ENCODE results near the gene DKKL1.

Gene DKKL1

GRCh38 chr19:49415102-49415809, 51.6 kb downstream of the DKKL1 start:
- no peaks in the 10 kb centered on the region for H3K9me3 ChIP-seq (ENCODE audit: insufficient read depth, low read length)
- H3K4me3 ChIP-seq (ENCODE audit: insufficient read length, low read depth), result no peak overlapping the region
- no peaks in the 10 kb centered on the region for H3K36me3 ChIP-seq (ENCODE audit: insufficient read depth, insufficient read length, low read length)
- peak overlapping the region; percentile 15 for H3K9ac ChIP-seq (ENCODE audit: insufficient read length, low read depth)
- H3K27me3 ChIP-seq (ENCODE audit: insufficient read depth, insufficient read length), result no peaks in the 10 kb centered on the region
- no peak for TF ChIP-seq SUZ12 (IDR thresholded peaks at IDR 0.05; ENCODE audit: extremely low read depth, insufficient read depth, insufficient read length)
- TF ChIP-seq ZNF274 (IDR thresholded peaks at IDR 0.05; ENCODE audit: low read depth, low read length), result no peak
- no peak for TF ChIP-seq YY1 (IDR thresholded peaks at IDR 0.05; ENCODE audit: insufficient read depth, insufficient read length)
- DNase-seq (ENCODE audit: low read depth, low spot score), result no peak
- peaks cover 22% of the 10 kb centered on the region for H3K4me1 ChIP-seq (ENCODE audit: insufficient read depth, insufficient read length)

- Histone ChIP-seq H3K9ac (ENCODE audit: insufficient read length, low read depth) (peak overlapping the region; percentile 15), H3K4me1 (ENCODE audit: insufficient read depth, insufficient read length) (peaks cover 25% of the 10 kb centered on the region), H3K9me3 (ENCODE audit: insufficient read depth, low read length) (no peaks in the 10 kb centered on the region), H3K27me3 (ENCODE audit: insufficient read depth, insufficient read length) (no peaks in the 10 kb centered on the region), H3K4me3 (ENCODE audit: insufficient read length, low read depth) (no peak overlapping the region), H3K36me3 (ENCODE audit: insufficient read depth, insufficient read length, low read length) (no peaks in the 10 kb centered on the region)
- TF ChIP-seq ZNF274 (IDR thresholded peaks at IDR 0.05; ENCODE audit: low read depth, low read length) (no peak), SUZ12 (IDR thresholded peaks at IDR 0.05; ENCODE audit: extremely low read depth, insufficient read depth, insufficient read length) (no peak), YY1 (IDR thresholded peaks at IDR 0.05; ENCODE audit: insufficient read depth, insufficient read length) (no peak)
- DNase-seq (ENCODE audit: low read depth, low spot score), result no peak
Observed at GRCh38 chr19:49415810-49416200, 52.1 kb downstream of the DKKL1 start.

- no peak for TF ChIP-seq SUZ12 (IDR thresholded peaks at IDR 0.05; ENCODE audit: extremely low read depth, insufficient read depth, insufficient read length)
- TF ChIP-seq ZNF274 (IDR thresholded peaks at IDR 0.05; ENCODE audit: low read depth, low read length), result no peak
- no peak for TF ChIP-seq YY1 (IDR thresholded peaks at IDR 0.05; ENCODE audit: insufficient read depth, insufficient read length)
- Histone ChIP-seq H3K9ac (ENCODE audit: insufficient read length, low read depth) (peak overlapping the region; percentile 42), H3K27me3 (ENCODE audit: insufficient read depth, insufficient read length) (peaks cover 11% of the 10 kb centered on the region), H3K4me3 (ENCODE audit: insufficient read length, low read depth) (no peak overlapping the region), H3K36me3 (ENCODE audit: insufficient read depth, insufficient read length, low read length) (no peaks in the 10 kb centered on the region), H3K4me1 (ENCODE audit: insufficient read depth, insufficient read length) (peaks cover 25% of the 10 kb centered on the region), H3K9me3 (ENCODE audit: insufficient read depth, low read length) (no peaks in the 10 kb centered on the region)
- no peak for DNase-seq (ENCODE audit: low read depth, low spot score)
Observed at GRCh38 chr19:49417088-49417487, 53.4 kb downstream of the DKKL1 start.

- Histone ChIP-seq H3K9ac (ENCODE audit: insufficient read length, low read depth) (no peak overlapping the region), H3K36me3 (ENCODE audit: insufficient read depth, insufficient read length, low read length) (no peaks in the 10 kb centered on the region), H3K9me3 (ENCODE audit: insufficient read depth, low read length) (no peaks in the 10 kb centered on the region), H3K4me1 (ENCODE audit: insufficient read depth, insufficient read length) (peaks cover 20% of the 10 kb centered on the region), H3K27me3 (ENCODE audit: insufficient read depth, insufficient read length) (peaks cover 25% of the 10 kb centered on the region), H3K4me3 (ENCODE audit: insufficient read length, low read depth) (no peak overlapping the region)
- DNase-seq (ENCODE audit: low read depth, low spot score), result no peak
- TF ChIP-seq YY1 (IDR thresholded peaks at IDR 0.05; ENCODE audit: insufficient read depth, insufficient read length) (no peak), SUZ12 (IDR thresholded peaks at IDR 0.05; ENCODE audit: extremely low read depth, insufficient read depth, insufficient read length) (no peak), ZNF274 (IDR thresholded peaks at IDR 0.05; ENCODE audit: low read depth, low read length) (no peak)
Observed at GRCh38 chr19:49418511-49418910, 54.8 kb downstream of the DKKL1 start.

DNA sequence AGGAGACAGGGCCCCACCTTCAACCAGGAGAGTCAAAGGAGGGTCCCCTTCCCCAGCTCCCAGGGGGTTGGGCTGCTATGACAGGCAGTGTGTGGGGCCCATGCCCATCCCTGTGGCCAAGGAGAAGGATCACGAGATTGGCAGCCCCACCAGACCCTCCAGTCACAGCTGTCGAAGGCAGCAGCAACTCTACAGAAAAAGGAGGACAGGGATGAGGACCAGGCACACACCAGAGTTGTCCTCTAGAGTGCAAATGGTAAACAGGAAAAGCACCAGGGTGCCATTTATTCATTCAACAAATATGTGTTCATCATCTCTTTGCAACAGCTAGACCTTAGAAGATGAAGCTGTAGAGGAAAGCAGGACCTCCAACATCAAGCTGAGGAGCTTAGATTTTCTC, 55.5 kb downstream of the DKKL1 start:
- TF ChIP-seq YY1 (IDR thresholded peaks at IDR 0.05; ENCODE audit: insufficient read depth, insufficient read length), result no peak
- TF ChIP-seq ZNF274 (IDR thresholded peaks at IDR 0.05; ENCODE audit: low read depth, low read length), result no peak
- TF ChIP-seq SUZ12 (IDR thresholded peaks at IDR 0.05; ENCODE audit: extremely low read depth, insufficient read depth, insufficient read length), result no peak
- no peak overlapping the region for H3K9ac ChIP-seq (ENCODE audit: insufficient read length, low read depth)
- H3K36me3 ChIP-seq (ENCODE audit: insufficient read depth, insufficient read length, low read length), result no peaks in the 10 kb centered on the region
- no peak for DNase-seq (ENCODE audit: low read depth, low spot score)
- no peaks in the 10 kb centered on the region for H3K9me3 ChIP-seq (ENCODE audit: insufficient read depth, low read length)
- peaks cover 18% of the 10 kb centered on the region for H3K4me1 ChIP-seq (ENCODE audit: insufficient read depth, insufficient read length)
- H3K27me3 ChIP-seq (ENCODE audit: insufficient read depth, insufficient read length), result peaks cover 31% of the 10 kb centered on the region
- H3K4me3 ChIP-seq (ENCODE audit: insufficient read length, low read depth), result no peak overlapping the region

DNA sequence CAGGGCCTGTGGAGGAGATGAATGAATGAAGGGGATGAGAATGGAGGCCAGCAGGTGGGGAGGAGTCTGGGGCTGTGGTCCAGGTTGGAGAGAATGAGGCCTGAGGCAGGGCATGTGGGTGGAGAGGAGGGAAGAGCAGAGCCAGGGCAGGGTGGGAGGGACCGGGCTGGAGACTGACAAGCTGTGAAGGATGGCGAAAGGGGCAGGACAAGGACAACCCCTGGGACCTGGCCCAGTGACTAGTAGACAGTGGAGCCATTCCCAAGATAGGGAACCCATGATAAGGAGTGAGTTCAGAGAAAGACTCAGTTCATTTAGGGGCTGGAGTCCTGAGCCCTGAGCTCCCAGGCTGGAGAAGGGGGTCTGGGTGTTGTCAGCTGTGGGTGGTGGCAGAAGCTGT, 56.5 kb downstream of the DKKL1 start:
- Histone ChIP-seq H3K4me3 (ENCODE audit: insufficient read length, low read depth) (no peak overlapping the region), H3K36me3 (ENCODE audit: insufficient read depth, insufficient read length, low read length) (no peaks in the 10 kb centered on the region), H3K9me3 (ENCODE audit: insufficient read depth, low read length) (no peaks in the 10 kb centered on the region), H3K4me1 (ENCODE audit: insufficient read depth, insufficient read length) (peaks cover 16% of the 10 kb centered on the region), H3K27me3 (ENCODE audit: insufficient read depth, insufficient read length) (peaks cover 42% of the 10 kb centered on the region), H3K9ac (ENCODE audit: insufficient read length, low read depth) (no peak overlapping the region)
- DNase-seq (ENCODE audit: low read depth, low spot score), result no peak
- TF ChIP-seq ZNF274 (IDR thresholded peaks at IDR 0.05; ENCODE audit: low read depth, low read length) (no peak), SUZ12 (IDR thresholded peaks at IDR 0.05; ENCODE audit: extremely low read depth, insufficient read depth, insufficient read length) (no peak), YY1 (IDR thresholded peaks at IDR 0.05; ENCODE audit: insufficient read depth, insufficient read length) (no peak)

DNA sequence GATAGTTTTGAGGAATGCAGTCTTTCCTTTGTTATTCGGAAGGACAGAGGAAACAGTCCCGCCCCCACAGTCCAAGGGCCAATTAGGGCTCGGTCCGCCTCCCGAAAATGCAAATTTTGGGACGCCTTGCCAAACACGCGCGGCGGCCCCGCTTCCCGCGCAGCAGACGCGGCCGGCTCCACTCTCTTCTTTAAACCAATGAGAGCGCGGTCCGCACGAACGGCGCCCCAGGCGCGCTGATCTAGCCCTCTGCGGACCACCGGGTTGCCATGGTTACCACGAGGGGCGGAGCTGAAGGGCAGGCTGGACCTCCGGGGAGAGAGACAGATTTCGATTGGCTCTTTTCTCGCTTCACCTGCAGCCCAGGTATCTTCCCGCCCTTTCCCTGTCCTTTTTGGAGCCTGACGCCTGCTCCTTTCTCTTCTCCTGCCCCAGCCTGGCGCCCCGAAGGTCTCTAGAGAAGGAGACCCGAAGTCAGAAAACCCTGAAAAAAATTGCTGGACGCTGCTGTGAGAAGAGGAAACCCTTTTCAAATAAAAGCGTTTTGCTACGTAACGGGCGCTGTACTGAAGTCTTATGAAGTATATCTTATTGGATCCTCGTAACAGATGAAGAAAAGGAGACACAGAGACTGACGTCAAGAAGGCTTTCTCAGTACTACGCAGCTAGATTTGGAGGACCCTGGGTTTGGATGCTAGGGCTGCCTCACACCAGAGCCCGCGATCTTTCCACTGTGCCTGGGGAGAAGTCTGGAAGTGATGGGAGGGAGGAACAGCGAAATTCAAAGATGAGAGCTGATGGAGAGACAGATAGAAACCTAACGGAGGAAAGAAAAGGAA, 57.6 kb downstream of the DKKL1 start:
- TF ChIP-seq ZNF274 (IDR thresholded peaks at IDR 0.05; ENCODE audit: low read depth, low read length), result no peak
- TF ChIP-seq YY1 (IDR thresholded peaks at IDR 0.05; ENCODE audit: insufficient read depth, insufficient read length), result no peak
- TF ChIP-seq SUZ12 (IDR thresholded peaks at IDR 0.05; ENCODE audit: extremely low read depth, insufficient read depth, insufficient read length), result no peak
- peak; percentile 79 for DNase-seq (ENCODE audit: low read depth, low spot score)
- no peak overlapping the region for H3K4me3 ChIP-seq (ENCODE audit: insufficient read length, low read depth)
- no peak overlapping the region for H3K9ac ChIP-seq (ENCODE audit: insufficient read length, low read depth)
- H3K36me3 ChIP-seq (ENCODE audit: insufficient read depth, insufficient read length, low read length), result no peaks in the 10 kb centered on the region
- peaks cover 52% of the 10 kb centered on the region for H3K27me3 ChIP-seq (ENCODE audit: insufficient read depth, insufficient read length)
- H3K4me1 ChIP-seq (ENCODE audit: insufficient read depth, insufficient read length), result peaks cover 12% of the 10 kb centered on the region
- no peaks in the 10 kb centered on the region for H3K9me3 ChIP-seq (ENCODE audit: insufficient read depth, low read length)
